GM23248 (cell line): ENCODE data around the gene ZBTB12. TPM values are rescaled to one million over a fixed set of nuclear protein-coding genes. Genes with fewer than 3 reads are reported as not detected.

Source experiments
- DNase-seq: peaks from one replicate; pipeline ENCODE4 v3.0.0-alpha.2; 2015
- H2AFZ ChIP-seq: fragments of 200-600 bp; sonication (generic); 2 replicates; pipeline ENCODE4 v1.6.1; 2016; ENCODE audit warnings: antibody characterized with exemption
- H3F3A ChIP-seq: fragments of 200-600 bp; sonication (generic); 2 replicates; pipeline ENCODE4 v1.6.1; 2016; ENCODE audit warnings: mild to moderate bottlenecking, antibody characterized with exemption, mixed run types; ENCODE audit not compliant: insufficient read depth
- H3K27ac ChIP-seq: fragments of 200-600 bp; sonication (generic); 2 replicates; pipeline ENCODE4 v1.5.1; 2016; ENCODE audit warnings: mild to moderate bottlenecking
- H3K27me3 ChIP-seq: fragments of 200-600 bp; sonication (generic); replicated peaks from 2 replicates; pipeline ENCODE4 v1.6.1; 2016; ENCODE audit warnings: mild to moderate bottlenecking; ENCODE audit not compliant: insufficient read depth
- H3K36me3 ChIP-seq: fragments of 200-600 bp; sonication (generic); 2 replicates; pipeline ENCODE4 v1.6.1; 2016; ENCODE audit warnings: low read depth, mild to moderate bottlenecking
- H3K4me1 ChIP-seq: fragments of 200-600 bp; sonication (generic); 2 replicates; pipeline ENCODE4 v1.6.1; 2016; ENCODE audit warnings: mild to moderate bottlenecking; ENCODE audit not compliant: insufficient read depth
- H3K4me2 ChIP-seq: fragments of 200-600 bp; sonication (generic); one replicate; pipeline ENCODE4 v1.6.1; 2016; ENCODE audit warnings: mild to moderate bottlenecking; ENCODE audit not compliant: unreplicated experiment
- H3K4me3 ChIP-seq: fragments of 200-600 bp; sonication (generic); 2 replicates; pipeline ENCODE4 v1.5.1; 2016; ENCODE audit warnings: mild to moderate bottlenecking
- H3K79me2 ChIP-seq: fragments of 200-600 bp; sonication (generic); 2 replicates; pipeline ENCODE4 v1.6.1; 2016; ENCODE audit warnings: mild to moderate bottlenecking; ENCODE audit not compliant: insufficient read depth
- H3K9ac ChIP-seq: fragments of 200-600 bp; sonication (generic); 2 replicates; pipeline ENCODE4 v1.6.1; 2016; ENCODE audit warnings: mild to moderate bottlenecking
- H3K9me2 ChIP-seq: fragments of 200-600 bp; sonication (generic); 2 replicates; pipeline ENCODE4 v1.6.1; 2016; ENCODE audit warnings: mixed run types, mild to moderate bottlenecking, moderate library complexity; ENCODE audit not compliant: insufficient read depth
- H3K9me3 ChIP-seq: fragments of 200-600 bp; sonication (generic); one replicate; pipeline ENCODE4 v1.6.1; 2017; ENCODE audit warnings: low read depth
- H4K20me1 ChIP-seq: fragments of 200-600 bp; sonication (generic); 2 replicates; pipeline ENCODE4 v1.6.0; 2016; ENCODE audit not compliant: insufficient read depth
- EZH2 ChIP-seq: fragments of 200-600 bp; sonication (generic); IDR thresholded peaks from 2 replicates; pipeline ENCODE4 v1.6.1; 2018; ENCODE audit warnings: antibody characterized with exemption, mild to moderate bottlenecking; ENCODE audit not compliant: insufficient read depth, poor library complexity, severe bottlenecking
- EZH2phosphoT487 ChIP-seq: fragments of 200-600 bp; sonication (generic); IDR thresholded peaks from 2 replicates; pipeline ENCODE4 v1.6.1; 2018; ENCODE audit warnings: antibody characterized with exemption, moderate library complexity, mild to moderate bottlenecking, low read depth; ENCODE audit not compliant: insufficient read depth
- WGBS, 2 experiments: methylation state at CpG; one replicate each; pipeline ENCODE4 v1.1.6; 2015 to 2017; ENCODE audit warnings: low lambda C conversion rate in 2 of 2, low coverage in 1 of 2; ENCODE audit errors: missing lambda C conversion rate in 2 of 2; 5-methylcytosine and 5-hydroxymethylcytosine counted together
- in situ Hi-C: fragments of 300-500 bp; cut with MboI; formaldehyde crosslinking; loops from 2 replicates; pipeline ENCODE4 v1.15.0; 2020
- polyA plus RNA-seq: library from polyadenylated mRNA; unstranded; fragments of >200 nt; fragmentation: Nextera tagmentation; extraction: Ambion mirVana; gene quantifications from 2 replicates; pipeline ENCODE4 v1.2.1, GENCODE V29; 2016
- total RNA-seq: library from RNA; depleted of rRNA; stranded (reverse); fragments of >200 nt; shearing (Covaris generic); gene quantifications from 2 replicates; pipeline ENCODE4 v1.2.3, GENCODE V29; 2014; rRNA removed

Gene ZBTB12, protein sequence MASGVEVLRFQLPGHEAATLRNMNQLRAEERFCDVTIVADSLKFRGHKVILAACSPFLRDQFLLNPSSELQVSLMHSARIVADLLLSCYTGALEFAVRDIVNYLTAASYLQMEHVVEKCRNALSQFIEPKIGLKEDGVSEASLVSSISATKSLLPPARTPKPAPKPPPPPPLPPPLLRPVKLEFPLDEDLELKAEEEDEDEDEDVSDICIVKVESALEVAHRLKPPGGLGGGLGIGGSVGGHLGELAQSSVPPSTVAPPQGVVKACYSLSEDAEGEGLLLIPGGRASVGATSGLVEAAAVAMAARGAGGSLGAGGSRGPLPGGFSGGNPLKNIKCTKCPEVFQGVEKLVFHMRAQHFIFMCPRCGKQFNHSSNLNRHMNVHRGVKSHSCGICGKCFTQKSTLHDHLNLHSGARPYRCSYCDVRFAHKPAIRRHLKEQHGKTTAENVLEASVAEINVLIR
- total RNA-seq (2.0 and 6.1 TPM in 2 replicates), polyA plus RNA-seq (not detected in 2 replicates)

DNA sequence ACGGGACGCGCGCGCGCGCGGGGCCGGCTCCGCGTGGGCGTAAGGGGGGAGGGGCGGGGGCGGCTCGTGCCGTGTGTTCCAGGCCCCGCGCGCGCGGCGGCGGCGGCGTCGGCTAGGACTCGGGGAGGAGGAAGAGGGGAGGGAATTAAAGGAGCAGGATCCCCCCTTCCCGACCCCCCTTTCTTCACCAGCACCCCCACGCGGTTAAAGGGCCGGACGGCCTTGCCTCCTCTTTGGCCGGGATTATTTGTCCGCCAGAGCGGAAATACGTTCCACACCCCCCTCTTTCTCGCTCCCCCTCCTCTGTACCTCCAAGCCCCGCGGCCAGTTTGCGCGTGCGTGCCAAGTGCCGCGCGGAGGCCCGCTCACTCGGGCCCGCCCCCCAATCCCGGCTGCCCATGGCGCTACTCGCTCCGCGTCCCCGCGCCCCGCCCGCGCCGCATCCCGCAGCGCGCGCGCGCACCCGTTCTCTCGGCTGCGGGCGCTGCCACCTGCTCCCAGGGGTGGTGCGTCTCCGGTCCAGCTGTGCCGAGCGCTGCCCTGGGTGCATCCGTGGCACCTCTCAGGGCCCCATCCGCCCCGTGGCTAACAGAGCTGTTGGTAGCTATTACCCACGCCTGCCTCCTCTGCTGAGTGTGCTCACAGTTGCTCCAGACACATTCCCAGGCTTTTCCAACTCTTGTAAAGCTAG lies at the start of gene ZBTB12:
Gene ZBTB12 (minus strand): TSS at position 134 of the 691 bp plus-strand sequence. CDS start 781 bp downstream, outside the sequence.
- no peaks in the 10 kb centered on the region for H3K27me3 ChIP-seq
- WGBS, 2 experiments = 1% methylated on average over 21 to 77 of the region's 77 CpGs
- no peak for TF ChIP-seq EZH2
- peaks cover 6% of the 10 kb centered on the region; the same call in 1 of the 2 replicates for H3K79me2 ChIP-seq
- peak within 1 kb of the TSS; percentile 83 for H3K9ac ChIP-seq
- H3F3A ChIP-seq = peaks cover 13% of the 10 kb centered on the region
- no peaks in the 10 kb centered on the region for H3K9me2 ChIP-seq
- peak within 1 kb of the TSS; percentile 78 for H3K4me2 ChIP-seq
- H2AFZ ChIP-seq = peak within 1 kb of the TSS; percentile 86
- H3K27ac ChIP-seq = peak within 1 kb of the TSS; percentile 70
- H3K4me3 ChIP-seq = peak within 1 kb of the TSS; percentile 78
- no peaks in the 10 kb centered on the region for H4K20me1 ChIP-seq
- peak; percentile 94 for DNase-seq
- H3K9me3 ChIP-seq = no peaks in the 10 kb centered on the region
- H3K36me3 ChIP-seq = no peaks in the 10 kb centered on the region
- peaks cover 14% of the 10 kb centered on the region for H3K4me1 ChIP-seq
- in situ Hi-C loops = no loop called here

DNA sequence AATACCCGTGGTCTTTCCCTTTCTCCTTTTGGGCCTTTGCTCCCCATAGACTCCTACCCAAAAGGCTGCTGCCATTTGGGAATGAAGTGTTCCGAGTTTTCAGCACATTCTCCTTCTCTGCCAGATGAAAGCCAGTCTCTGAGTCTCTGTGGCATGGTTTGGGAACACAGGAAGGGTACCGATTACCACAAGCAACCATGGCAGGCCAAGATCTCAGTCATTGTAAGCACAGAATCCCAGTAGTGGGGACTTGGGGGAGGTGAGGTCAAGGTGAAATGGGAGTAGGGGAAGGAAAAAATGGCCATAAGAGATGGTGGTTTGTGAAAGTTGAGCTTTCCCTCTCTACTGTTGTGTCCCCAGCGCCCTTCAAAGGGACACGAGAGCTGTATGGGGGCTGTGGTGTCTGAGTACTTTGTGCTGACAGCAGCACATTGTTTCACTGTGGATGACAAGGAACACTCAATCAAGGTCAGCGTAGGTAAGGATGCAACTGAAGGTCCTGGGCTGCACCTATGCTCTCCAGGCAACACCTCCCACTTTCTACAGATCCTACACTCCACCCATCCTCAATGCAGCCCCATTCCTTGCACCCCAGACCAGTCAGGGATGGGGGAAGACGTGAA lies 48.2 kb upstream of the ZBTB12 start:
- TF ChIP-seq EZH2phosphoT487 = no peak
- no peak for TF ChIP-seq EZH2
- 82 to 86% methylated on average over 7 of the region's 7 CpGs for WGBS, 2 experiments

DNA sequence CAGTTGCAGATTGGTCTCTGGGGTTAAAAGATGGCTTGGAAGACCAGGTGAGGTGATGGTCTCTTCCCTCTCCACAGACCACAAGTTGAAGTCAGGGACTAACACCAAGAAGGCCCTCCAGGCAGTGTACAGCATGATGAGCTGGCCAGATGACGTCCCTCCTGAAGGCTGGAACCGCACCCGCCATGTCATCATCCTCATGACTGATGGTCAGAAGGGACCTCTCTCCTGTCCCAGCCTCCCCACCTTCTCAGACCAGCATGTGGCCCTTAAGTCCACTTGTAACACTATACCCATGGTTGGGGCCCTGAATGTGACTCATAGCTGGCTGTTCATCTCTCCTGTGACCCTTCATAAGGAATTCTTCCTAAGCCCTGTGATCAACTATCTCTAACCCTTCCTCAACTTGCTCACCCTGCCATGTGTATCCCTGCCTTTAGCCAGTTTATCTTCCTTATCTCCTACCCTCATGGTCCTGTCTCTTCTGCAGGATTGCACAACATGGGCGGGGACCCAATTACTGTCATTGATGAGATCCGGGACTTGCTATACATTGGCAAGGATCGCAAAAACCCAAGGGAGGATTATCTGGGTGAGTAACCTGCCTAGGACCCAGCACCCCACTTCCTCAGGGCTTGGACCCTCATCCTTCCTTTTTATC lies 47.0 kb upstream of the ZBTB12 start:
- no peaks in the 10 kb centered on the region for H3K9me3 ChIP-seq
- 62 to 69% methylated on average over 6 of the region's 6 CpGs for WGBS, 2 experiments
- peaks cover 18% of the 10 kb centered on the region for H3K4me1 ChIP-seq
- H3F3A ChIP-seq = peaks cover 15% of the 10 kb centered on the region; the same call in 1 of the 2 replicates
- H3K79me2 ChIP-seq = no peaks in the 10 kb centered on the region
- H3K4me3 ChIP-seq = no peak overlapping the region
- no peak overlapping the region for H3K4me2 ChIP-seq
- H3K9me2 ChIP-seq = no peaks in the 10 kb centered on the region
- H3K27me3 ChIP-seq = no peaks in the 10 kb centered on the region
- peak; percentile 71 for DNase-seq
- no peak for TF ChIP-seq EZH2
- TF ChIP-seq EZH2phosphoT487 = no peak
- peaks cover 10% of the 10 kb centered on the region; the same call in 1 of the 2 replicates for H3K36me3 ChIP-seq
- H2AFZ ChIP-seq = no peak overlapping the region
- no peaks in the 10 kb centered on the region for H4K20me1 ChIP-seq
- 0 out of 2 replicates have a peak overlapping the region, but pooled peaks have one; percentile 48 for H3K27ac ChIP-seq
- in situ Hi-C loops = no loop called here
- H3K9ac ChIP-seq = no peak overlapping the region

More for the DNA sequence above, 48.2 kb upstream of the ZBTB12 start:
- Histone ChIP-seq H3K9me2 (no peaks in the 10 kb centered on the region), H4K20me1 (no peaks in the 10 kb centered on the region), H3K4me3 (no peak overlapping the region), H3K36me3 (peaks cover 16% of the 10 kb centered on the region), H3K9me3 (no peaks in the 10 kb centered on the region), H3K4me1 (peaks cover 17% of the 10 kb centered on the region), H3F3A (peaks cover 17% of the 10 kb centered on the region; the same call in 1 of the 2 replicates), H3K79me2 (no peaks in the 10 kb centered on the region), H3K9ac (no peak overlapping the region), H3K4me2 (no peak overlapping the region), H3K27me3 (no peaks in the 10 kb centered on the region), H3K27ac (no peak overlapping the region), H2AFZ (no peak overlapping the region)
- DNase-seq = no peak
- in situ Hi-C loops = no loop called here

GRCh38 chr6:31948306-31948705 lies 46.4 kb upstream of the ZBTB12 start:
- H2AFZ ChIP-seq = no peak overlapping the region
- WGBS, 2 experiments = 71 to 74% methylated on average over 5 of the region's 5 CpGs
- H3K9ac ChIP-seq = no peak overlapping the region
- TF ChIP-seq EZH2phosphoT487 (no peak), EZH2 (no peak)
- H3K27me3 ChIP-seq = no peaks in the 10 kb centered on the region
- no peak overlapping the region for H3K4me3 ChIP-seq
- H3K4me1 ChIP-seq = peaks cover 18% of the 10 kb centered on the region
- H4K20me1 ChIP-seq = no peaks in the 10 kb centered on the region
- H3K27ac ChIP-seq = no peak overlapping the region
- peaks cover 9% of the 10 kb centered on the region; the same call in 1 of the 2 replicates for H3F3A ChIP-seq
- no peaks in the 10 kb centered on the region for H3K9me2 ChIP-seq
- H3K79me2 ChIP-seq = no peaks in the 10 kb centered on the region
- H3K36me3 ChIP-seq = peaks cover 10% of the 10 kb centered on the region; the same call in 1 of the 2 replicates
- H3K4me2 ChIP-seq = no peak overlapping the region
- H3K9me3 ChIP-seq = no peaks in the 10 kb centered on the region
- DNase-seq = no peak
- in situ Hi-C loops = no loop called here
